ENCODE data around the gene MICAL2.

MICAL2 gene

GRCh38 chr11:12248330-12248729 lies 137.9 kb downstream of the MICAL2 start:
- DNase-seq (ENCODE audit: low read depth): no peak

GRCh38 chr11:12249590-12250260 lies 139.3 kb downstream of the MICAL2 start:
- no peak for DNase-seq (ENCODE audit: low read depth)

- no peak for DNase-seq (ENCODE audit: low read depth)
These were observed 141.5 kb downstream of the MICAL2 start for GRCh38 chr11:12251666-12252560.

- no peak for DNase-seq (ENCODE audit: low read depth)
These were observed 143.5 kb downstream of the MICAL2 start for GRCh38 chr11:12253843-12254281.

GRCh38 chr11:12258451-12258850 lies 148.1 kb downstream of the MICAL2 start:
- no peak for DNase-seq (ENCODE audit: low read depth)

- DNase-seq (ENCODE audit: low read depth): no peak
These were observed 149.6 kb downstream of the MICAL2 start for GRCh38 chr11:12259956-12260355.

- DNase-seq (ENCODE audit: low read depth): no peak
These were observed 150.5 kb downstream of the MICAL2 start for GRCh38 chr11:12260731-12261521.

GRCh38 chr11:12261551-12261950 lies 151.2 kb downstream of the MICAL2 start:
- no peak for DNase-seq (ENCODE audit: low read depth)

- no peak for DNase-seq (ENCODE audit: low read depth)
These were observed 152.8 kb downstream of the MICAL2 start for GRCh38 chr11:12263141-12263693.

GRCh38 chr11:12264361-12264760 lies 154.0 kb downstream of the MICAL2 start:
- no peak for DNase-seq (ENCODE audit: low read depth)

- no peak for DNase-seq (ENCODE audit: low read depth)
These were observed 155.7 kb downstream of the MICAL2 start for GRCh38 chr11:12266132-12266531.

- DNase-seq (ENCODE audit: low read depth): no peak
These were observed 156.6 kb downstream of the MICAL2 start for GRCh38 chr11:12266943-12267342.

- no peak for DNase-seq (ENCODE audit: low read depth)
These were observed 157.5 kb downstream of the MICAL2 start for GRCh38 chr11:12267921-12268320.

- DNase-seq (ENCODE audit: low read depth): peak; percentile 51
These were observed 158.7 kb downstream of the MICAL2 start for GRCh38 chr11:12269104-12269441.

- DNase-seq (ENCODE audit: low read depth): no peak
These were observed 159.2 kb downstream of the MICAL2 start for GRCh38 chr11:12269446-12270214.

GRCh38 chr11:12270215-12270797 lies 159.9 kb downstream of the MICAL2 start:
- no peak for DNase-seq (ENCODE audit: low read depth)

GRCh38 chr11:12270817-12271216 lies 160.4 kb downstream of the MICAL2 start:
- no peak for DNase-seq (ENCODE audit: low read depth)

- DNase-seq (ENCODE audit: low read depth): no peak
These were observed 160.9 kb downstream of the MICAL2 start for GRCh38 chr11:12271241-12271640.

- no peak for DNase-seq (ENCODE audit: low read depth)
These were observed 161.5 kb downstream of the MICAL2 start for GRCh38 chr11:12271826-12272366.

GRCh38 chr11:12272821-12273617 lies 162.6 kb downstream of the MICAL2 start:
- no peak for DNase-seq (ENCODE audit: low read depth)
